HG03139 (cell line): ENCODE measurements around the gene CAMKMT.
"Not testable (repeated sequence)": the region's sequence is repeated elsewhere in the genome, so short reads cannot be mapped to it uniquely, and the experiment has no call there.

Experiments used
- ATAC-seq: cut with Tn5 transposase; IDR thresholded peaks from one replicate; pipeline ENCODE4 v1.9.1; 2021; ENCODE audit not compliant: unreplicated experiment

Gene CAMKMT

DNA sequence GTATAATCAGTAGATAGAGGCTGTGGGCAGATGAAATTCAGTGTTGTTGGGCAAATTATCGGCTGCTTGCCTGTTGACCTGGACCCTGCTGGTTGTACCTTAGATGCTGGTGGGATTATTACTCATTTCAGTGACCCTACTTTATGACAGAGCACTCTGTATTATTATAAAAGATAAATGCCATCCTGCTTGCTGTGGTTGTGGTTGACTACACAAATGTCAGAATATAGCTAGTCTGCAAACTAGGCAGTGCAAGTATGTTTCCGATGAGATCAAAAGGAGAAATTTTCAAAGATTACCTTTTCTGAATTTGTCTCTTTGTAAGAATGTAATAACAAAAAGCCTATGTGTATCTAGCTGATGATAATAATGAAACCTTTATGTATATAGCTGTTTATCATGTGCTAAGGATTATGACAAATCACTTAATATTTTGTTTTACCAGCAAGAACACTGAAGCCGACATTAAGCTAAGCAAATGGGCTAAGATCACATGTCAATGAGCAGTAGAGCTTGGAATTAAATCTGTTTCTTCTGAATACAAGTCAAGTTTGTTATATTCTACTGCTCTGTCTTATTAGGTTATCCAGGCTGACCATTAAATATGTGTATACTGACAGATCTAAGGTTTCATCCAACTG, 219.2 kb downstream of the CAMKMT start:
- ATAC-seq: no peak

DNA sequence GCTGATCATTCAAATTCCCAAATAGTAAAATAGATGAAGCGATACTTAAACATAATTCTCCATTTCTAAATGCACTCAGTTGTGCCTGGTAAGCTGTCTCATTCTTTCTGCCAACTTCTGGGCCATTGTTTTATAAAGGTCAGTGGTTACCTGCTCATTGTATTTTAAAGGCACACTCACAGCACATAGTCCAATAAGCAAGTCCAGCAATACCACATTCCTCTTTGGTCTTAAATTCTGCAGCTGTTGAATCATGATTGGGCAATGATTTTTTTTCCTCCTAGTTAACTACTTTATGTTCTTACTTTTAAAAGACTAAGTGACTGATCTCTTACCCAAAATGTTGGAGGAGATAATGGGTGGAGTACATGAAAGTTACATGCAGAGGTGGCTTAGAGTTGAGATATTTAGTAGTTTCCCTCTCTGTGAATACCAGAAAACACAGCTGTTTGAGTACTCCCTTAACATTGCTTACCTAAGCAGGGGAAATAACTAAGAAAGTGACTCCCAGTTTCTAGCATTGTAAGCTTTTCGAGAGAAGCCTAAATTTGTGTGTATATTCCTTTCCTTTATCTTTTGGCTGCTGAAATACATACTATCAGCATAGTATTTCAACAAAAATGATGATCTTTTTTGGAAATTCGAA, 220.7 kb downstream of the CAMKMT start:
- ATAC-seq: no peak

DNA sequence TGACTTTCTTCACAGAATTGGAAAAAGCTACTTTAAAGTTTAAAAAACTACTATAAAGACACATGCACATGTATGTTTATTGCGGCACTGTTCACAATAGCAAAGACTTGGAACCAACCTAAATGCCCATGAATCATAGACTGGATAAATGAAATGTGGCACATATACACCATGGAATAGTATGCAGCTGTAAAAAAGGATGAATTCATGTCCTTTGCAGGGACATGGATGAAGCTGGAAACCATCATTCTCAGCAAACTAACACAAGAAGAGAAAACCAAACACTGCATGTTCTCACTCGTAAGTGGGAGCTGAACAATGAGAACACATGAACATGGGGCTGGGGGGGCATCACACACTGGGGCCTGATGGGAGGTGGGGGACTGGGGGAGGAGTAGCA, 233.9 kb downstream of the CAMKMT start:
- not testable (repeated sequence) for ATAC-seq

DNA sequence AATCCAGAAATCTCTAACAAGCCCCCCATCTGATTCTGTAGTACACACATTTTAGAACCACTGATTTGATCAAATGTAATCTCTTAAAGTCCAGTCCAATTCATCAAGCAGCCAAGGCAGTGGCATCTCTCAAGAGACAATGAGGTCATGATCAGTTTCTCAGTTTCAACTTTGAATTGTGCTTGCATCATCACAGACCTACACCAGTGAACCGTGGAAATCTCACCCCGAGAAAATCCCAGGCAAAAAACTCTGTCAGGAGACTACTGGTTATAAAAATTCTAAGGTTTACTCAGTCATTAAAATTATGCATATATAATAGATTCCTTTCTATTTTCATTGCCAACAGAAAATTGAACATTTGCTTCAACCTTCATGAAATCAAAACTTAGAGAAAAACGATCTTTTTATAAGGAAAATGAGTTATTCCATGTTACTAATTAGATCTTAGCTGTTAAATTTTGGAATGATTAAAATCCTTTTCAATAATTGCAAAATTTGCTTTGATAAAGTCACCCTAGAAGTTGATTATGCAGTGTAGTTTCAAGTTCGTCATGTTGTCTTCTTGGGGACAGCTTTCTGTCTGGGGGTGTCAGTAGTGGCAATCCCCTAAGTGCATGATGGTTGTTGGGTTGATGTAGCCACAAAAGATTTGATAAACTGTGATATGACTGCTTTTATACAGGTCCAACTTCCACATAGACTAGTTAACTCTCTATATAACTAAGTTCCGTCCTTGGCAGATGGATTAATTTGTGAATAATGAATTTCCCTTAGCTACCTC, 235.0 kb downstream of the CAMKMT start:
- no peak for ATAC-seq

DNA sequence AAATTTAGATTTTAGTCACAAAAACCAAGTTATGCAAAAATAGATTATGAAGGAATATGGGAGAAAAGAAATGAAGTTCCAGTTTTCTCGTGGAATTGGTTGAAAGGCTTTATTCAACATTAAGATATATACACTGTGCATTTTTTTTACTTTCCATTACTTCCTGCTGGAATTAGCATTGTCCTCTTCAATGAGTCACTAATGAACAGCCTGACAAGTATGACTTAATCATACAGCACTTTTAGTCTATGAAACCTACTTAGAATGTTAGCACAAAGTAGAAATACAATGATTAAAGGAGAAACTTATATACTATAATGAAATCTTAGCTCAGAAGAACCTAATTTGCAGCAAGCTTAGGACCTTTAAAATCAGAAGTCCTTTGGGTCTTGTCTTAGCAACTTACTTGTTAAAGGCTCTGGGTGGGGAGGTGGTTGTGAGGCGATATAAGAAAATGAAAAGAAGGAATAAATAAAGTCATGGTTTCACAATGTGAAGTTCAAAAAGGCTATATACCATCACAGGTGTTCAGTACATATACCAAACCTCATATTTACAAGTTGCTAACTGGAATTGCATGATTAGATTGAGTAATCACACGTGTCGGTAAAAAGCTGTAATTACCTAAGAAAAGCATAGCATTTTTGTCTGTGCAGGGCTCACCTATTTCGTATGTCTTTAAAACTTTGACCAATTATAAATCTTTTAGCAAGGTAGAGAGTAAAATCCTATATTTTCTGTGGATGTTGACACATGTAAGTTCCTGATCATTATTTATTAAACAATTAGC, 236.8 kb downstream of the CAMKMT start:
- no peak for ATAC-seq

DNA sequence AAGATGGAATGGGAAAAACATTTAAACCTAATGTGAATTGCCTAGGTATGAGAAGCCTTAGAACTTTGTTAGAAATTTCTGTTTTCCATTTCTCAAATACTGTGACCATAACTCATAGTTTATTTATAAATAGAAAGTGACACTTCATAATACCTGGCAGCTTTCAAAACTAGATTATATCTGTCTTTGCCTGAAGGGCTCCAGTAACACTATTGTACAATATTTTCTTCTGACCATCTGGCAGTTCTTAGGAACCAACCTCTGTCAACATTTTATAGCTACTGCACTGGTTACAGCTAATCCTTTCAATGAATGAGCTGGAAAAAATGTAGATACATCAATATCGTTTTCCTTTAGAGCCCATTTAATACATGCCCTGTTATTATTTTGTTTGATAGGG, 237.4 kb downstream of the CAMKMT start:
- peak; percentile 57 for ATAC-seq

DNA sequence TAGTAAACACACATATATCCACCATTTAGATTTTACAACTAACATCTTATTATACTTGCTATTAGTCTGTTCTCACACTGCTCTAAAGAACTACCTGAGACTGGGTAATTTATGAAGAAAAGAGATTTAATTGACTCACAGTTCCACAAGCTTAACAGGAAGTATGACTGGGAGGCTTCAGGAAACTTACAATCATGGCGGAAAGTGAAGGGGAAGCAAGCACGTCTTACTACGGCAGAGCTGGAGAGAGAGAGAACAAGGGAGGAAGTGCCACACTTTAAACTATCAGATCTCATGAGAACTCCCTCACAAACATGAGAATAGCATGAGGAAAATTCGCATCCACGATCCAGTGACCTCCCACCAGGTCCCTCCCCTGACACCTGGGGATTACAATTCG, 240.7 kb downstream of the CAMKMT start:
- ATAC-seq: no peak

DNA sequence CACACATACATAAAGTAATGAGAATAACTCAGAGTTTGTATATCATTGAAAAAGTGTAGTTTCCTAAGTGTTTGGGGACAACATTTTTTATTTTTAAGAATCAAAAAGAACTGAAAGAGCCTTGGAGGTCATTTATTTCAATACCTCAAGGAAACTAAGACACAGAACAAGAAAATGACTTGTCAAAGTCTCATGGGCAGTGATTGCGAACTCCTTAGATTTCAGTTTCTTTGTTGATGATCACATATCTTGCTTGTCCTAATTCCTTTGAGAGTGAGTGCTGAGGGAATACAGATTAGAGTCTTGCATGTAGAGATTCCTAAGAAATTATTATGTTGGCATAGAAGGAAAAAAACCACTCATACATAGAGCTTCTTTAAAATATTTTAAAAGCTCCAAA, 243.8 kb downstream of the CAMKMT start:
- no peak for ATAC-seq

DNA sequence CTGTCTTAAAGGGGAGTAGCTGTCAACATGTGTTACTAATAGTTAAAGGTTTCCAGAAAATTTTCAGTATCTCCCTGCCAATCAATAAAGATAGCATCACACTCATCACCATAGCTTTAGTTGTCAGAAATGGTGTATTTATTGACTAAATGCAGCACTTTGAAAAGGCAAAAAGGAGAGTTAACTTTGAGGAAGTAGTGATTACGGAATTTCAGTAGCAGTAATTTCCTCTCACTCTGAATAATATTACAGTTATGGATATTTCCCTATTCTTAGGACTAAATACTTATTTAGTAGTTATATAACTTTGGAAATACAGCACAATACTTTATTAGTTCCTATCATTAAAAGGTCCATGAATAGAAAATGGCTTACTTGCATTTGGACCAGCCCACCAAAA, 250.5 kb downstream of the CAMKMT start:
- ATAC-seq: no peak

DNA sequence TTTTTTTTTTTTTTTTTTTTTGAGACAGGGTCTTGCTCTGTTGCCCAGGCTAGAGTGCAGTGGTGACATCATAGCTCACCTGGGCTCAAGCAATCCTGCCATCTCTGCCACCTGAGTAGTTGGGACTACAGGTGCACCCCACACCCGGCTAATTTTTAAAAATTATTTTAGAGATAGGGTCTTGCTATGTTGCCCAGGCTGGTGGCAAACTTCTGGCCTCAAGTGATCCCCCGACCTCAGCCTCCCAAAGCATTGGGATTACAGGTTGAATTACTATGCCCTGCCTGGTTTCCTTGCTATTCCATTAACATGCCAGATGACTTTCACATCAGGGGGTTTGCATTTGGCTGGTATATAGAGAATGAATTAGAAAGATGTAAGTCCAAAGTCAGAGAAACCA, 253.2 kb downstream of the CAMKMT start:
- no peak for ATAC-seq

DNA sequence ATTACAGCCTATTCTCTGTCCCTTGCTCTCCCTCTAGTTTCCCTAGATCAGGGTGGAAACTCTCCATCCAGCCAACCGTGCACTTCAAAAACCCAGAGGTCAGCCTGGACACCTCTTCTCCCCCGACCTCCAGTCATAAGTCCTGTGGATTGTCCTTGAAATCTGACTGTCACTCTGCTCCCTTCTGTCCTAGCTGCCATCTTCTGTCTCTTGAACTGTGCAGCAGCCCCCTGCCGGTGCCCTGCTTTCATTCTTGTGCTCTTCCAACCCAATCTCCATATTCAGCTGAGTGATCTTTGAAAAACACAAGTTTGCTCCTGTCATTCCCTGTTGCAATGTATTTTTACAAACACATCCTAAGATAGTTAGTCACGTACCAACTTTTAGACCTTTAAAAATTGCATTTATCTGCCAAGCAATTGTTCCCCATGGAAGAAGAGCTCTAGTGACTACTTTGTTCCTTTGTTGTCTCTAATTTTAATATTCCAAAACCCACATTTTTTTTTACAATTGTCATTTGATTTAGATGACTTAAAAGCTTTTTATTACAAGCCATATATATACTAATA, 254.3 kb downstream of the CAMKMT start:
- no peak for ATAC-seq

DNA sequence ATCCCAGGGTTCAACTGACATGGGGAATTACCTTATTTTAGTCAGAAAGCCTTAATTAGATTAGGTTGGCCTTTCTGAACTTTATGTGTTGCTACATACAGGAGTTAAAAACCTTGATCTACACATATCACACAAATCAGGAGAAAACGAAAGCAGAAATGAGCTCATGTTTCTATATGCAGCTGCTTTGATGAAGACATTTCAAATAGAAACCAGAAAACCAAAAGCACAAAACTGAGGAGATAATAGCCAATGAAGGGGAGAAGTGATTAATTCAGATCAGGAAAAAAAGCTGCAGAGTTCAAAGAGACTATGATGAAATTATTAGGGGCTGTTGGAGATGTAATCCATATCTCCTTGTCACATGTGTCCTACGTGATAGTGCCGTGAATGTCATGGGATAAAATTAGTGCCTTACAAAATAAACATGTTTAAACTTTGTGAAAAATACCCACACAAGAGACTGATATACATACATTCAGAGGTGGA, 255.0 kb downstream of the CAMKMT start:
- ATAC-seq: no peak

DNA sequence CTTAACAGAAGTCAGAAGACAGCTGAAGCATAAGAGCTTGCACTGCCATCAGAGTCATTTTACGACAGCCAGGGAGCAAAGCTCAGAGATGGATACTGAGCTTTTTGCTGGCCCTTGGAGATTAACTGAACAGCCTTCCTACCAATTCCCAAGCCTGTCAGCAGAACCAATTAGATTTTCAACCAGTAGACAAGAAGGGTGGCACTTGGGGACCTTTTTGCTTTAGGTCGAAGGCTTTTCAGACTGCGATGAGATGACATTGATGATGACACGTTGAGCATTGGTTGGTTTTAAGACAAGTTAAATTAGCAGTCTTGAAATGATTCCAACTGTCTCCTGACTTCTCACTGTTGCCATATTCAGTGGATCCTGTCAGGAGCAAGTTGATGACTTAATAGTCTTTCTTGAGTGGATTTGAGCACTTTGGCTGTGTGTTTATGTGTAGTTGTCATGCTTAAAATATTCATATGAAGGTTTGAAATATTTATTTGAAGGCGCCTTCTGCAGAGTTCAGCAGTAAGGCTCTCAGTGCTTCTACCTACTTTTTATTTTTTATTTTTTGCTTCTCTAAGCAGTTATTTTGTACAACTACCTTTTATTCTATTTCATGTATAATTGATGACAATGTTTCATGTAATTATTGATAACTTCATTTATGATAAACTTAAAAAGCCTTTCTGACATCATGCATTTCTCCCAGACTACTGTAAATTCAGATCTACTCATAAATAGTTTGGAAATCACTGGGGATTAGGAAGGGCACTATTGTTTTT, 256.7 kb downstream of the CAMKMT start:
- ATAC-seq: no peak

DNA sequence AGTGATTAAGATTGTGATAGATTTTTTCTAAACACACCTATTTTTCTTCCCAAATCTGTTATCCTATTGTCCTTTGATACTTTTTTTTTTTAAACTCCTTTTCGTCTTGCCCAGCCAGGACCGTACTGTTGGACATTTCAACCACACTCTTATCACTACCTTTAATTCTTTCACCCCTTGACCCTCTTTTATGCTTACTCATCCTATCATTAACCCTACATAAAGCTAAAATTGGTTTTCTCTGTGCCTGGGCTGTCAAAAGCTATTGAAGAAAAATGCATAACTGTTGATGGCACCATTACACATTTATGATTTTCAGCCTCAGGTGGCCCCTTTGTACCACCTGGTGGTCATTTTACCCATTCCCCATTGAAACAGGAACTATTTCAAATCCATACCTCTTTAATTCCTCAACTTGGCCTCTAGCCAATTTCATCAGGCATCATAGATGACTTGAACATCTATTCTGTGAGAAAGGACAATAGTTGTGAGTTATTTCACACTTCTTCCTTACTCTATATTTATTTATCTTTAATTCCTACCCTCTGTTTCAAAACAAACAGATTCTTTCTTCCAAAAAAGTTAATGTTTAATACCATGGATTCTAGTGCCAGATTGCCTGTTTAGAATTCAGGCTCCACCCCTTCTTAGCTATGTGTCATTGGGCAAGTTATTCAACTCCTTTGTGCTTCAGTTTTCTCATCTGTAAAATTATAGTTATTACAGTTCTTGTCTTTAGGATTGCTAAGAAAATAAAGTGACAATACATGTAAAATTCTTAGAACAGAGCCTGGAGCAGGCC, 258.6 kb downstream of the CAMKMT start:
- ATAC-seq: no peak

DNA sequence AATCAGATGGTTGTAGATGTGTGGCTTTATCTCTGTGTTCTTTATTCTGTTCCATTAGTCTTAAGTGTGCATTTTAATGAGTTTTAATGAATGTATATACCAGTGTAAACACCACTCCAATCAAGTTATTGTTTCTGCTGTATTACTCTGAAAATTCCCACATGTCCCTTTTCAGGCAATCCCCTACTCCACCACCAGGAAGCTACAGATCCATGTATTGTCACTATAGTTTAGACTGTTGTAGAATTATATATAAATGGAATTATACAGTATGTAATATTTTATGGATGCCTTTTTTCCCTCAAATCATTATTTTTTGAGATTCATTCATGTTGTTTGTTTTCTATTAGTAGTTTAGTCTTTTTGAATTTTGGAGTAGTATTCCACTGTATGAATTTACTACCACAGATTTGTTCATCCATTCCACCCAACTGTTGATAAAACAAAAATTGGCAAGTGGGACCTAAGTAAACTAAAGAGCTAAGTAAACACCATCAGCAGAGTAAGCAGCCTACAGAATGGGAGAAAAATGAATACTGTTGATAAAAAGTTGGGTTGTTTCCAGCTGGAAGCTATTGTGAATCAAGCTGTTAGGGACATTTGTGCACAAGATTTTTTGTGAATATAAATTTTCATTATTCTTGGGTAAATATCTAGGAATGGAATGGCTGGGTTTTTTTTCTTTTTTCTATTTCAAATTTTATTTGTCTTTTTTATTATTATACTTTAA, 262.0 kb downstream of the CAMKMT start:
- ATAC-seq: no peak

DNA sequence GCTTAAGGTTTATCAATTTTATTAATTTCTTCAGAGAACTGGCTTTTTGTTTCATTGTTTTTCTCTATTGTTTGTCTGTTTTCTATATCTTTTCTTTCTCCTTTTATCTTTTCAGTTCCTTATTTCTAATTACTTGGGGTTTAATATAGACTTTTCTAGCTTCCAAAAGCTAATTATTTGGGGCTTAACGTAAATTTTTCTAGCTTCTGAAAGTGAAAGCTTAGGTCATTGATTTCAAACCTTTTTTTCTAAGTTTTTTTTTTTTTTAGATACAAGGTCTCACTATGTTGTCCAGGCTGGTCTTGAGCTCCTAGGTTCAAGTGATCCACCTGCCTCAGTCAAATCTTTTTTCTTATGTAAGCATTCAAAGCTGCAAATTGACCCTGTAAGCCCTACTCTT, 266.6 kb downstream of the CAMKMT start:
- no peak for ATAC-seq

DNA sequence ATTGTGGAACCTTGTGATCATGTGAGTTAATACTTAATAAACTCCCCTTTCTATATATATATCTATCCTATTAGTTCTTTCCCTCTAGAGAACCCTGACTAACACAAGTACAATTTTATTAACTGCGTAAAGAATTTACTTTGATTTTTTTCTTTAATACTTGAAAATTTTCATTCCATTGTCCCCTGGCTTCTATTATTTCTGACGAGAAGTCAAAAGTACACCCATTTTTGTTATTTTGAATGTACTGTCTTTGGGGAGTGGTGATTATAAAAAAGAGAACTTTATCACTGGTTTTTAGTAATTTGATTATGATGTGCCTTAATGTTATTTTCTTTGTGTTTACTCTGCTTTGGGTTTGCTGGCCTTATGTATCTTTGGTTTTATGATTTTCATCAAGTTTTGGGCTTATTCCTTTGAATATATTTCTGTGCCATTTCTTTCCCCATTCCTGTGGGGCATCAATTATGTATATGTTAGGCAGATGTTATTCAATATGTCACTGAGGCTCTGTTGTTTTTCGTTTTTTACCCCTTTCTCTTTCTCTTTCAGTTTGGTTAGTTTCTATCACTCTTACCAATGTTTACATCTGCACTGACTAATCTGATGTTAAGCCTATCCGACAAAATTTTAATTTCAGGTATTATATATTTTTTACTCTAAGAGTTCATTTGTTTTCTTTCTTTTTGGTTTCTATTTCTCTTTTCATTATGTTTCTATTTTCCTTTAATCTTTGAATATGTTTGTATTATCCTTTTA, 271.4 kb downstream of the CAMKMT start:
- ATAC-seq: no peak

DNA sequence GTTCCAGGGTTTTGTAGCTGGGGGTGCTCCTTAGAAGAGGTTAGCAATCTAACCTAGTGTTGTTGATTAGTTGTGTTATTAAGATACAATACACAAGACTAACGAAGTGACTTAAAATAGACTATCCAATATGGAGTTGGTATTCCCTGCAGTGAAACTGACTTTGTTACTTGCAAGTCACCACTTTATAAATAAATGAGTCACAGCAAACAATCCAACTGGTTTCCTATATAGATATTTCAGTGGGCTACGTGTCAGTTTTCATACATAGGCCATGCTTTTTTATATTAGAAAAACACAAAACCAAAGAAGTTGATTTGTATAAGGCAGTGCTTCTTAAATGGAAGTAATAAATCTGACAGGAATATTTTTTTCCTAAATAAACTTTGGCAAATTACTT, 274.0 kb downstream of the CAMKMT start:
- ATAC-seq: no peak
